Cardiac muscle cell (in vitro differentiated cells and primary cell): ENCODE results near the gene UBQLN1. TPM values are rescaled to one million over a fixed set of nuclear protein-coding genes. Genes with fewer than 3 reads are reported as not detected.

ENCODE experiments used
- DNase-seq, 2 donors: peaks; one replicate each; pipeline versions ENCODE4 v3.0.0 to v3.0.0-alpha.2; 2010 to 2017; ENCODE audit warnings: low read depth in 1 of 2, low spot score in 1 of 2
- H3K27ac ChIP-seq: fragments of 200-600 bp; sonication (generic); 2 replicates; pipeline ENCODE4 v1.5.1; 2016
- H3K27me3 ChIP-seq: fragments of 200-600 bp; sonication (generic); 2 replicates; pipeline ENCODE4 v1.6.0; 2016; ENCODE audit warnings: control low read depth
- H3K36me3 ChIP-seq: fragments of 200-600 bp; sonication (generic); 2 replicates; pipeline ENCODE4 v1.5.1; 2016; ENCODE audit warnings: control low read depth
- H3K4me1 ChIP-seq: fragments of 200-600 bp; sonication (generic); 2 replicates; pipeline ENCODE4 v1.8.1; 2017; ENCODE audit warnings: low read depth, mild to moderate bottlenecking, mixed run types
- H3K4me3 ChIP-seq: fragments of 200-600 bp; sonication (generic); 2 replicates; pipeline ENCODE4 v1.5.1; 2016; ENCODE audit warnings: mild to moderate bottlenecking
- H3K9me3 ChIP-seq: fragments of 200-600 bp; sonication (generic); 2 replicates; pipeline ENCODE4 v1.5.1; 2017; ENCODE audit warnings: low read depth, mild to moderate bottlenecking, control low read depth
- polyA plus RNA-seq: library from polyadenylated mRNA; unstranded; fragments of >200 nt; fragmentation: Nextera tagmentation; extraction: Ambion mirVana; gene quantifications from 2 replicates; pipeline ENCODE4 v1.2.1, GENCODE V29; 2016
- total RNA-seq: library from RNA; depleted of rRNA; stranded (reverse); fragments of >200 nt; gene quantifications from 2 replicates; pipeline ENCODE4 v1.2.3, GENCODE V29; 2016
- TF ChIP-seq, protein P1 (sequence below): IDR thresholded peaks from 2 replicates; pipeline ENCODE4 v1.5.1; 2012; ENCODE audit warnings: low read depth, mild to moderate bottlenecking, low read length

Gene UBQLN1
- total and polyA plus RNA-seq, 2 experiments from 2014 or later, result 38.0 to 102 TPM

DNA sequence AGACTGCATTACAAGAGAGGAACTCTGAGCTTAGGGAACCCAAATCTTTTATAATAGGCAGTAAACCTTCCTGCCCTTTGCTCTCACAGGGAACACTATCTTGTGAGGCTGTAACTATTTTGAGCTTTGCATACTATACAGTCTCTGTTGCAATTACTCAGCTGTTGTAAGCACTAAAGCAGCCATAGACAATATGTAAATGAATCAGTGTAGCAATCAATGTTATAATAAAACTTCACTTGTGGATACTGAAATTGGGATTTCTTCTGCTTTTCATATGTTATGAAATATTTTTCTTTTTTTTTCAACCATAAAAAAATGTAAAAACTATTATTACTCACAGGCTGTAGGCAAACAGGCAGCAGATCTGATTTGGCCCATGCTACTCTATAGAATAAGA, 16.7 kb upstream of the UBQLN1 start:
- Histone ChIP-seq H3K4me1 (no peaks in the 10 kb centered on the region), H3K27ac (no peak overlapping the region), H3K4me3 (no peak overlapping the region), H3K36me3 (no peaks in the 10 kb centered on the region), H3K27me3 (no peaks in the 10 kb centered on the region), H3K9me3 (no peaks in the 10 kb centered on the region)
- TF ChIP-seq, protein P1, sequence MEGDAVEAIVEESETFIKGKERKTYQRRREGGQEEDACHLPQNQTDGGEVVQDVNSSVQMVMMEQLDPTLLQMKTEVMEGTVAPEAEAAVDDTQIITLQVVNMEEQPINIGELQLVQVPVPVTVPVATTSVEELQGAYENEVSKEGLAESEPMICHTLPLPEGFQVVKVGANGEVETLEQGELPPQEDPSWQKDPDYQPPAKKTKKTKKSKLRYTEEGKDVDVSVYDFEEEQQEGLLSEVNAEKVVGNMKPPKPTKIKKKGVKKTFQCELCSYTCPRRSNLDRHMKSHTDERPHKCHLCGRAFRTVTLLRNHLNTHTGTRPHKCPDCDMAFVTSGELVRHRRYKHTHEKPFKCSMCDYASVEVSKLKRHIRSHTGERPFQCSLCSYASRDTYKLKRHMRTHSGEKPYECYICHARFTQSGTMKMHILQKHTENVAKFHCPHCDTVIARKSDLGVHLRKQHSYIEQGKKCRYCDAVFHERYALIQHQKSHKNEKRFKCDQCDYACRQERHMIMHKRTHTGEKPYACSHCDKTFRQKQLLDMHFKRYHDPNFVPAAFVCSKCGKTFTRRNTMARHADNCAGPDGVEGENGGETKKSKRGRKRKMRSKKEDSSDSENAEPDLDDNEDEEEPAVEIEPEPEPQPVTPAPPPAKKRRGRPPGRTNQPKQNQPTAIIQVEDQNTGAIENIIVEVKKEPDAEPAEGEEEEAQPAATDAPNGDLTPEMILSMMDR, result no peak
- DNase-seq, result no peak

- DNase-seq, result no peak
- H3K27me3 ChIP-seq, result no peaks in the 10 kb centered on the region
- H3K36me3 ChIP-seq, result no peaks in the 10 kb centered on the region
- TF ChIP-seq, protein P1, result no peak
- H3K4me1 ChIP-seq, result no peaks in the 10 kb centered on the region
- no peak overlapping the region for H3K4me3 ChIP-seq
- no peak overlapping the region for H3K27ac ChIP-seq
- H3K9me3 ChIP-seq, result no peaks in the 10 kb centered on the region
Measured at GRCh38 chr9:83722726-83723495, 15.2 kb upstream of the UBQLN1 start.

DNA sequence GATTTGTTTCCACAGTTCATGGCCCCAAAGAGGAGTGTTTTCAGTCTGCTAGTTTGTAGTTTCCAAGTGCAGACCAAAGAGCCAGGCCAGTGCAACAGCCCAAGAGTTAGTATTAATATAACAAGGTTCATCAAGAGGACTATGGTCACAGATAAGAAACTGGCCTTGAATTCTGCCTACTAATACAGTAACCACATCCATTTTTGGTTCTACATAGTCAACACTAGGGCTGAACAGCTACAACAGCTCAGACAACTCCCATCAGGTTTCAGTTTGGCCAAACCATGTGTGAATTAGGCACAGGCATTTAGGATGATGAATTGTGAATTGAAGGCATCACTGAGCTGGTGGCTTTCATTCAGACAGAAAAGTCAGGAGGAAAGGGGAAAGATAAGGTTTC, 13.8 kb upstream of the UBQLN1 start:
- Histone ChIP-seq H3K4me1 (no peaks in the 10 kb centered on the region), H3K36me3 (no peaks in the 10 kb centered on the region), H3K27me3 (no peaks in the 10 kb centered on the region), H3K27ac (no peak overlapping the region), H3K4me3 (no peak overlapping the region), H3K9me3 (no peaks in the 10 kb centered on the region)
- no peak for DNase-seq
- TF ChIP-seq, protein P1, result no peak

- no peak overlapping the region for H3K27ac ChIP-seq
- H3K9me3 ChIP-seq, result no peaks in the 10 kb centered on the region
- DNase-seq, result no peak
- TF ChIP-seq, protein P1, result no peak
- no peak overlapping the region for H3K4me3 ChIP-seq
- H3K36me3 ChIP-seq, result no peaks in the 10 kb centered on the region
- no peaks in the 10 kb centered on the region for H3K4me1 ChIP-seq
- H3K27me3 ChIP-seq, result no peaks in the 10 kb centered on the region
Measured at GRCh38 chr9:83715794-83716193, 8.0 kb upstream of the UBQLN1 start.

- TF ChIP-seq, protein P1, result no peak
- no peaks in the 10 kb centered on the region for H3K9me3 ChIP-seq
- H3K27ac ChIP-seq, result no peak overlapping the region
Measured at GRCh38 chr9:83715221-83715620, 7.5 kb upstream of the UBQLN1 start.

More at GRCh38 chr9:83715221-83715620, 7.5 kb upstream of the UBQLN1 start:
- Histone ChIP-seq H3K36me3 (no peaks in the 10 kb centered on the region), H3K4me1 (no peaks in the 10 kb centered on the region), H3K27me3 (no peaks in the 10 kb centered on the region), H3K4me3 (no peak overlapping the region)
- DNase-seq, result no peak
